MCF 10A (cell line): Measurements from ENCODE around the gene VSNL1. TPM values are rescaled to one million over a fixed set of nuclear protein-coding genes. Genes with fewer than 3 reads are reported as not detected.

Source experiments
- BruUV-seq: library from RNA; stranded (reverse); fragments of 400-500 nt; replicated peaks from 2 replicates; lab custom pipeline; 2021; lab: Mats Ljungman, UMichigan
- CTCF ChIA-PET: fragments of 300-600 bp; sonication (Branson Sonifier 250); formaldehyde crosslinking; extraction: SDS; loops from one replicate; lab custom pipeline; 2021; ENCODE audit warnings: antibody characterized with exemption, inconsistent platforms; lab: Yijun Ruan, JAX
- POLR2A ChIA-PET: fragments of 300-600, 350-650 bp; sonication (Branson Sonifier 250); formaldehyde crosslinking; extraction: SDS; loops from one replicate; lab custom pipeline; 2020; ENCODE audit warnings: antibody characterized with exemption, inconsistent platforms; lab: Yijun Ruan, JAX
- DNase-seq: peaks from one replicate; pipeline ENCODE4 v3.0.0-alpha.2; 2018; ENCODE audit not compliant: unreplicated experiment
- H3K27ac Mint-ChIP-seq: one replicate; pipeline ENCODE4 v1.8.0; 2022; ENCODE audit warnings: mild to moderate bottlenecking, low read depth, mixed read lengths; ENCODE audit not compliant: unreplicated experiment
- H3K27me3 Mint-ChIP-seq: one replicate; pipeline ENCODE4 v1.8.0; 2022; ENCODE audit warnings: mixed read lengths; ENCODE audit not compliant: insufficient read depth, unreplicated experiment
- H3K36me3 Mint-ChIP-seq: one replicate; pipeline ENCODE4 v1.8.0; 2022; ENCODE audit warnings: mild to moderate bottlenecking, moderate library complexity, mixed read lengths; ENCODE audit not compliant: insufficient read depth, unreplicated experiment
- H3K4me1 Mint-ChIP-seq: one replicate; pipeline ENCODE4 v1.8.0; 2022; ENCODE audit warnings: mixed read lengths; ENCODE audit not compliant: insufficient read depth, unreplicated experiment
- H3K4me3 Mint-ChIP-seq: one replicate; pipeline ENCODE4 v1.8.0; 2022; ENCODE audit warnings: mild to moderate bottlenecking, moderate library complexity, mixed read lengths; ENCODE audit not compliant: unreplicated experiment
- H3K9me3 Mint-ChIP-seq: one replicate; pipeline ENCODE4 v1.8.0; 2022; ENCODE audit warnings: mixed read lengths; ENCODE audit not compliant: unreplicated experiment
- intact Hi-C: fragments of 100-400 bp; cut with micrococcal nuclease; formaldehyde crosslinking; loops from 2 replicates; pipeline ENCODE4 v1.14.1; 2022
- total RNA-seq: library from RNA; stranded (reverse); gene quantifications from 2 replicates; pipeline ENCODE4 v1.2.3, GENCODE V29; 2022
- TF ChIP-seq, protein P1 (sequence below): fragments of 200-600 bp; IDR thresholded peaks from one replicate; pipeline ENCODE4 v1.8.0; 2022; ENCODE audit warnings: antibody characterized with exemption, mild to moderate bottlenecking; ENCODE audit not compliant: unreplicated experiment

VSNL1 gene
- total RNA-seq, 1 experiment from 2014 or later, result 2.4 TPM

DNA sequence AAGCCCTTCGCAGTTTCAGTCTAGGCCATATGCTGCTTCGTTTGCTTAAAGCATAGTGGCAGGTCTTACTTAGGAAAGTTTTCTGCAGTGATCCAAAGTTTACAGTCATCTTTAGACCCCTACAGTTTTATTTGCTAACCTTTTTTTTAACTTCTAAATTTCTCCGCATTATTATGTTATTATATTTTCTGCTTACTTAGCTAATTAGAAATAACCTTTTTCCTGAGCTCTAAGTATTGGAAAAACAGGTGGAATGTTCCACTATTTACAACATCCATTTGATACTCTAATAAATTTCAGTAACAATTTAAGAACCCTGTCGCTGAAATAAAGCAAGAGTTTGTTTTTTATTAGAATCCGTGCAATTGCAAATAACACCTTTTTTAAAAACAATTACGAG, 18.2 kb upstream of the VSNL1 start:
- TF ChIP-seq, protein P1, sequence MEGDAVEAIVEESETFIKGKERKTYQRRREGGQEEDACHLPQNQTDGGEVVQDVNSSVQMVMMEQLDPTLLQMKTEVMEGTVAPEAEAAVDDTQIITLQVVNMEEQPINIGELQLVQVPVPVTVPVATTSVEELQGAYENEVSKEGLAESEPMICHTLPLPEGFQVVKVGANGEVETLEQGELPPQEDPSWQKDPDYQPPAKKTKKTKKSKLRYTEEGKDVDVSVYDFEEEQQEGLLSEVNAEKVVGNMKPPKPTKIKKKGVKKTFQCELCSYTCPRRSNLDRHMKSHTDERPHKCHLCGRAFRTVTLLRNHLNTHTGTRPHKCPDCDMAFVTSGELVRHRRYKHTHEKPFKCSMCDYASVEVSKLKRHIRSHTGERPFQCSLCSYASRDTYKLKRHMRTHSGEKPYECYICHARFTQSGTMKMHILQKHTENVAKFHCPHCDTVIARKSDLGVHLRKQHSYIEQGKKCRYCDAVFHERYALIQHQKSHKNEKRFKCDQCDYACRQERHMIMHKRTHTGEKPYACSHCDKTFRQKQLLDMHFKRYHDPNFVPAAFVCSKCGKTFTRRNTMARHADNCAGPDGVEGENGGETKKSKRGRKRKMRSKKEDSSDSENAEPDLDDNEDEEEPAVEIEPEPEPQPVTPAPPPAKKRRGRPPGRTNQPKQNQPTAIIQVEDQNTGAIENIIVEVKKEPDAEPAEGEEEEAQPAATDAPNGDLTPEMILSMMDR, result no peak
- ChIA-PET CTCF (no interaction called here), POLR2A (interaction anchor here (0.5 to 2.7 kb wide), 4 partner anchors 17 to 361 kb away, joined by 3 to 22 read pairs (median 3); partner anchors contain the start of gene VSNL1)
- no TSS peak for BruUV-seq
- Mint-ChIP-seq H3K27me3 (no peaks in the 10 kb centered on the region), H3K9me3 (no peaks in the 10 kb centered on the region), H3K4me3 (no peak overlapping the region), H3K36me3 (no peaks in the 10 kb centered on the region), H3K4me1 (no peaks in the 10 kb centered on the region), H3K27ac (no peak overlapping the region)
- intact Hi-C loops, result no loop called here
- DNase-seq, result no peak

DNA sequence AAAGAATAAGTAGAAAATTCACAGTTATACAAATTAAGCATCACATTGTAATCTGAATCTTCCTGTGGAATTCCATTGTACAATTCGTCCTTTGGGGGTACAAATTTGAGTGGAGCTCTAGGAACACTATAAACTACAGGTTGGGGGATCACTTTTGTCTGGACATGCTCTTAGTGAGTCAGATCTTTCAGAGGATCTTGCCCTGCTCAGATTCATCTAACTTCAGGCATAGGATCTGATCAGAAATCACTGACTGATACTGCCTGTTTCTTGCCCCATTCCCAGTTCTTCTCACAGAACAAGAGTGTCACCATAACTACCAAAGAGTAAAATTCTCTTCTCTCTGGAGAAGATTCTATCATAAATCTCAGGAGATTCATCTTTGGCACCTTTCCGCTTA, 10.7 kb upstream of the VSNL1 start:
- H3K4me1 Mint-ChIP-seq, result no peaks in the 10 kb centered on the region
- H3K27ac Mint-ChIP-seq, result no peak overlapping the region
- intact Hi-C loops, result no loop called here
- ChIA-PET POLR2A (interaction anchor here (1.0 to 1.1 kb wide), 2 partner anchors 9 to 11 kb away, joined by 3 to 6 read pairs; partner anchors contain the start of gene VSNL1), CTCF (no interaction called here)
- no peaks in the 10 kb centered on the region for H3K36me3 Mint-ChIP-seq
- H3K9me3 Mint-ChIP-seq, result no peaks in the 10 kb centered on the region
- no peaks in the 10 kb centered on the region for H3K27me3 Mint-ChIP-seq
- TF ChIP-seq, protein P1, result no peak
- no peak overlapping the region for H3K4me3 Mint-ChIP-seq
- no peak for DNase-seq
- BruUV-seq, result no TSS peak

DNA sequence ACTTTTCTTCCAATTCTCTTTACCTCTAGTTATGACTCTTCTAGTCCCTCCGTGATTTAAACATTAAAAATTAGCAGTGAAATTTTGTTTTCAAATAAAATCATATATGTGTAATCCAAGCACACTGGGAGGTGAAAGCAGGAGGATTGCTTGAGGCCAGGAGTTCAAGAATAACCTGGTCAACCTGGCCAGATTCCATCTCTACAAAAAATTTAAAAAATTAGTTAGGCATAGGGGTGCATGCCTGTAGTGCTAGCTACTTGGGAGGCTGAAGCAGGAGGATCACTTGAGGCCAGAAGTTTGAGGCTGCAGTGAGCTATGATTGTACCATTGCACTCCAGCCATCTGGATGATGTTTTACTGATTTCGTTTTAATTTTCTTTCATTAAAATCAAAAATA, 7.0 kb upstream of the VSNL1 start:
- DNase-seq, result no peak
- H3K27me3 Mint-ChIP-seq, result no peaks in the 10 kb centered on the region
- peaks cover 3% of the 10 kb centered on the region for H3K4me1 Mint-ChIP-seq
- no peaks in the 10 kb centered on the region for H3K9me3 Mint-ChIP-seq
- intact Hi-C loops, result no loop called here
- no TSS peak for BruUV-seq
- TF ChIP-seq, protein P1, result no peak
- no peak overlapping the region for H3K4me3 Mint-ChIP-seq
- POLR2A ChIA-PET, result interaction anchor here (0.6 kb wide), 1 partner anchor 346 kb away, joined by 6 read pairs; no protein-coding TSS in a partner anchor
- CTCF ChIA-PET, result interaction anchor here (0.6 kb wide), 1 partner anchor 922 kb away, joined by 3 read pairs; no protein-coding TSS in a partner anchor
- no peaks in the 10 kb centered on the region for H3K36me3 Mint-ChIP-seq
- no peak overlapping the region for H3K27ac Mint-ChIP-seq

DNA sequence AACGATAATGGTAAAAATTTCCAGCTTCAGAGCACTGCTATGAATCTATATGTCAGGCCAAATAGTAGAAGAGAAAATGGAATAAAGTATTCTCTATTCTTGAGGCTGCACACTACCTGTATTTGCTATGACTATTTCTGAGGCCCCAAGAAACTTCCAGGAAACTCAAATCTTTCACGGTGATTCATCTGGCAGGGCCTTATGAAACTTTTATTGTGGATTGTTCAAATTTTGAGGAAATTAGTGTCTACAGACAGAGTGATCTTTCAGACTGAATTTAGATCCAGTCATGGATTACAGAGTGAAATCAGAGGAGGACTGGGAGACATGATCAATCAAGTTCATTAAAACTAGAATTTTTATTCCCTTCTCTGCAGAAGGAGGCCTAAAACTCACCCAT, 4.1 kb upstream of the VSNL1 start:
- Mint-ChIP-seq H3K27me3 (no peaks in the 10 kb centered on the region), H3K27ac (no peak overlapping the region), H3K36me3 (peaks cover 6% of the 10 kb centered on the region), H3K4me3 (no peak overlapping the region), H3K9me3 (no peaks in the 10 kb centered on the region), H3K4me1 (peaks cover 20% of the 10 kb centered on the region)
- ChIA-PET CTCF (no interaction called here), POLR2A (interaction anchor here (0.9 to 5.0 kb wide), 2 partner anchors 13 to 18 kb away, joined by 3 to 22 read pairs; partner anchors contain the start of gene RAD51AP2)
- TF ChIP-seq, protein P1, result no peak
- peak; percentile 33 for DNase-seq
- no TSS peak for BruUV-seq
- intact Hi-C loops, result no loop called here
